H9 (cell line): ENCODE results near the gene PKP1. TPM values are rescaled to one million over a fixed set of nuclear protein-coding genes. Genes with fewer than 3 reads are reported as not detected.
A peak's percentile ranks its signal among the peaks of the same experiment; 100 is the strongest.

ENCODE experiments used
- DNase-seq: peaks from one replicate; pipeline ENCODE4 v3.0.0-alpha.2; 2017
- H2AFZ ChIP-seq: one replicate; pipeline ENCODE4 v1.6.1; 2013; ENCODE audit warnings: mild to moderate bottlenecking, low read length, control low read depth, moderate library complexity
- H2AK5ac ChIP-seq: 2 replicates; pipeline ENCODE4 v1.6.1; 2013; ENCODE audit warnings: low read length, control low read depth, mixed read lengths; ENCODE audit not compliant: insufficient read length
- H2BK120ac ChIP-seq: one replicate; pipeline ENCODE4 v1.6.1; 2013; ENCODE audit warnings: low read depth, mild to moderate bottlenecking, low read length, control low read depth, inconsistent platforms; ENCODE audit not compliant: poor library complexity, severe bottlenecking
- H2BK12ac ChIP-seq: 2 replicates; pipeline ENCODE4 v1.6.1; 2013; ENCODE audit warnings: low read length, control low read depth, mixed read lengths, low read depth; ENCODE audit not compliant: insufficient read length
- H2BK15ac ChIP-seq: 2 replicates; pipeline ENCODE4 v1.6.1; 2013; ENCODE audit warnings: low read depth, low read length, control low read depth
- H2BK20ac ChIP-seq: one replicate; pipeline ENCODE4 v1.6.1; 2013; ENCODE audit warnings: low read depth, mild to moderate bottlenecking, low read length, control low read depth, inconsistent platforms; ENCODE audit not compliant: poor library complexity, severe bottlenecking
- H2BK5ac ChIP-seq: 2 replicates; pipeline ENCODE4 v1.6.1; 2013; ENCODE audit warnings: low read length, control low read depth, mixed read lengths; ENCODE audit not compliant: insufficient read length
- H3K14ac ChIP-seq: 2 replicates; pipeline ENCODE4 v1.6.1; 2013; ENCODE audit warnings: low read length, control low read depth; ENCODE audit not compliant: insufficient read depth
- H3K18ac ChIP-seq: 2 replicates; pipeline ENCODE4 v1.6.1; 2013; ENCODE audit warnings: low read depth, mild to moderate bottlenecking, mixed read lengths, low read length, control low read depth; ENCODE audit not compliant: insufficient read length
- H3K23ac ChIP-seq: 2 replicates; pipeline ENCODE4 v1.6.1; 2013; ENCODE audit warnings: low read length, control low read depth, mixed read lengths, low read depth; ENCODE audit not compliant: insufficient read length
- H3K23me2 ChIP-seq: 2 replicates; pipeline ENCODE4 v1.6.1; 2013; ENCODE audit warnings: low read depth, mild to moderate bottlenecking, mixed read lengths, low read length, control low read depth; ENCODE audit not compliant: insufficient read length, poor library complexity, severe bottlenecking
- H3K27ac ChIP-seq: 2 replicates; pipeline ENCODE4 v1.5.1; 2013; ENCODE audit warnings: low read length, control low read depth, mixed read lengths, low read depth; ENCODE audit not compliant: insufficient read length
- H3K27me3 ChIP-seq: 2 replicates; pipeline ENCODE4 v1.6.1; 2013; ENCODE audit warnings: low read length, control low read depth, inconsistent platforms; ENCODE audit not compliant: insufficient read depth
- H3K4ac ChIP-seq: 2 replicates; pipeline ENCODE4 v1.6.1; 2013; ENCODE audit warnings: low read depth, mild to moderate bottlenecking, control low read depth, inconsistent platforms, low read length, moderate library complexity
- H3K4me1 ChIP-seq: 2 replicates; pipeline ENCODE4 v1.6.1; 2013; ENCODE audit warnings: low read length, control low read depth, inconsistent platforms; ENCODE audit not compliant: insufficient read depth
- H3K4me2 ChIP-seq: 2 replicates; pipeline ENCODE4 v1.6.1; 2013; ENCODE audit warnings: low read length, control low read depth, mixed read lengths; ENCODE audit not compliant: insufficient read length, insufficient read depth
- H3K56ac ChIP-seq: 2 replicates; pipeline ENCODE4 v1.6.1; 2013; ENCODE audit warnings: low read depth, mild to moderate bottlenecking, mixed read lengths, low read length, control low read depth; ENCODE audit not compliant: insufficient read length
- H3K79me1 ChIP-seq: 2 replicates; pipeline ENCODE4 v1.6.1; 2013; ENCODE audit warnings: low read depth, mild to moderate bottlenecking, moderate library complexity, low read length, control low read depth, inconsistent platforms; ENCODE audit not compliant: insufficient read depth, poor library complexity, severe bottlenecking
- H3K79me2 ChIP-seq: 2 replicates; pipeline ENCODE4 v1.6.1; 2013; ENCODE audit warnings: low read length, control low read depth, inconsistent platforms; ENCODE audit not compliant: insufficient read depth
- H3K9ac ChIP-seq: 2 replicates; pipeline ENCODE4 v1.6.1; 2013; ENCODE audit warnings: low read length, control low read depth, mixed read lengths; ENCODE audit not compliant: insufficient read length; ENCODE audit errors: extremely low read depth
- H3K9me3 ChIP-seq: one replicate; pipeline ENCODE4 v1.6.1; 2013; ENCODE audit warnings: low read depth, low read length, inconsistent platforms; ENCODE audit not compliant: control insufficient read depth
- H3T11ph ChIP-seq: one replicate; pipeline ENCODE4 v1.6.1; 2013; ENCODE audit warnings: mild to moderate bottlenecking, low read length, control low read depth, inconsistent platforms
- H4K20me1 ChIP-seq: one replicate; pipeline ENCODE4 v1.6.1; 2013; ENCODE audit not compliant: control insufficient read depth, insufficient read length, insufficient read depth
- H4K5ac ChIP-seq: 2 replicates; pipeline ENCODE4 v1.6.1; 2013; ENCODE audit warnings: low read depth, mild to moderate bottlenecking, mixed read lengths, low read length, control low read depth; ENCODE audit not compliant: insufficient read length
- H4K8ac ChIP-seq: replicated peaks from 2 replicates; pipeline ENCODE4 v1.6.1; 2013; ENCODE audit warnings: low read length, control low read depth, mixed read lengths, low read depth; ENCODE audit not compliant: insufficient read length
- H4K91ac ChIP-seq: 2 replicates; pipeline ENCODE4 v1.6.1; 2013; ENCODE audit warnings: low read depth, mild to moderate bottlenecking, moderate library complexity, mixed read lengths, low read length, control low read depth; ENCODE audit not compliant: insufficient read length
- H3K27ac Mint-ChIP-seq, 3 experiments: 2 replicates in 2 of 3; 3 replicates in 1 of 3; pipeline ENCODE4 v1.8.0; 2020 to 2021; ENCODE audit warnings: mixed read lengths in 3 of 3, mild to moderate bottlenecking in 1 of 3, moderate library complexity in 1 of 3
- H3K27me3 Mint-ChIP-seq: 2 replicates; pipeline ENCODE4 v1.8.0; 2021; ENCODE audit warnings: low read depth, mild to moderate bottlenecking, moderate library complexity, mixed read lengths
- H3K36me3 Mint-ChIP-seq, 3 experiments: 2 replicates in 2 of 3; 3 replicates in 1 of 3; pipeline ENCODE4 v1.8.0; 2020 to 2021; ENCODE audit warnings: low read depth in 3 of 3, mixed read lengths in 3 of 3; ENCODE audit not compliant: insufficient read depth in 1 of 3
- H3K4me1 Mint-ChIP-seq, 2 experiments: 2 replicates each; pipeline ENCODE4 v1.8.0; 2020; ENCODE audit warnings: mixed read lengths in 2 of 2
- H3K4me3 Mint-ChIP-seq, 2 experiments: 2 replicates in 1 of 2; 3 replicates in 1 of 2; pipeline ENCODE4 v1.8.0; 2020 to 2021; ENCODE audit warnings: mild to moderate bottlenecking in 2 of 2, mixed read lengths in 2 of 2, moderate library complexity in 1 of 2
- H3K9me3 Mint-ChIP-seq, 2 experiments: 2 replicates in 1 of 2; 3 replicates in 1 of 2; pipeline ENCODE4 v1.8.0; 2020; ENCODE audit warnings: mild to moderate bottlenecking in 2 of 2, mixed read lengths in 2 of 2, moderate library complexity in 1 of 2
- WGBS: extraction: QIAGEN DNeasy Blood & Tissue Kit; methylation state at CpG from one replicate; pipeline ENCODE4 v1.1.7; 2013; ENCODE audit warnings: missing lambda C conversion rate, low lambda C conversion rate, mixed read lengths; ENCODE audit not compliant: insufficient read length; ENCODE audit errors: extremely low coverage; 5-methylcytosine and 5-hydroxymethylcytosine counted together
- total RNA-seq: library from RNA; stranded (reverse); gene quantifications from 2 replicates; pipeline ENCODE4 v1.2.1, GENCODE V29; 2021
- TF ChIP-seq, protein P1 (sequence below): fragments of 200-600 bp; sonication (generic); conservative IDR thresholded peaks from 3 replicates; pipeline ENCODE4 v1.8.0; 2021; ENCODE audit warnings: antibody characterized with exemption, mild to moderate bottlenecking

Gene PKP1
- total RNA-seq, 1 experiment from 2014 or later, result 0.09 TPM

GRCh38 chr1:201375169-201375568 is 91.9 kb downstream of the PKP1 start:
- Histone ChIP-seq H3K27me3 (no peaks in the 10 kb centered on the region; the same call in 1 of the 2 replicates), H2BK15ac (no peak overlapping the region), H3K14ac (no peak overlapping the region), H3K23me2 (no peaks in the 10 kb centered on the region), H3K9me3 (no peaks in the 10 kb centered on the region), H3K4ac (peak overlapping the region; percentile 60; the same call in 1 of the 2 replicates), H3K27ac (no peak overlapping the region), H4K8ac (no peak overlapping the region), H3K23ac (no peak overlapping the region), H3K4me1 (peaks cover 19% of the 10 kb centered on the region; the same call in 1 of the 2 replicates), H2BK20ac (no peak overlapping the region), H3K4me2 (no peak overlapping the region), H3T11ph (no peak overlapping the region), H3K9ac (no peak overlapping the region), H4K20me1 (no peaks in the 10 kb centered on the region), H2BK120ac (no peak overlapping the region), H4K91ac (no peak overlapping the region), H3K56ac (no peak overlapping the region), H2BK12ac (no peak overlapping the region), H2BK5ac (no peak overlapping the region), H3K18ac (no peak overlapping the region), H3K79me2 (no peaks in the 10 kb centered on the region), H2AFZ (no peak overlapping the region), H3K79me1 (no peaks in the 10 kb centered on the region), H2AK5ac (no peak overlapping the region), H4K5ac (no peak overlapping the region)
- peak overlapping the region in 1 of 3 experiments; percentile 65; a peak in 2 of 7 replicates for H3K27ac Mint-ChIP-seq
- H3K4me1 Mint-ChIP-seq, result peaks cover 67 to 72% of the 10 kb centered on the region in 2 experiments
- H3K36me3 Mint-ChIP-seq, result no peaks in the 10 kb centered on the region
- WGBS, result no CpG with 5 or more reads among the region's 4 CpGs
- peaks cover 12% of the 10 kb centered on the region for H3K27me3 Mint-ChIP-seq
- H3K4me3 Mint-ChIP-seq, result no peak overlapping the region; a peak in 1 of 5 replicates
- TF ChIP-seq, protein P1, sequence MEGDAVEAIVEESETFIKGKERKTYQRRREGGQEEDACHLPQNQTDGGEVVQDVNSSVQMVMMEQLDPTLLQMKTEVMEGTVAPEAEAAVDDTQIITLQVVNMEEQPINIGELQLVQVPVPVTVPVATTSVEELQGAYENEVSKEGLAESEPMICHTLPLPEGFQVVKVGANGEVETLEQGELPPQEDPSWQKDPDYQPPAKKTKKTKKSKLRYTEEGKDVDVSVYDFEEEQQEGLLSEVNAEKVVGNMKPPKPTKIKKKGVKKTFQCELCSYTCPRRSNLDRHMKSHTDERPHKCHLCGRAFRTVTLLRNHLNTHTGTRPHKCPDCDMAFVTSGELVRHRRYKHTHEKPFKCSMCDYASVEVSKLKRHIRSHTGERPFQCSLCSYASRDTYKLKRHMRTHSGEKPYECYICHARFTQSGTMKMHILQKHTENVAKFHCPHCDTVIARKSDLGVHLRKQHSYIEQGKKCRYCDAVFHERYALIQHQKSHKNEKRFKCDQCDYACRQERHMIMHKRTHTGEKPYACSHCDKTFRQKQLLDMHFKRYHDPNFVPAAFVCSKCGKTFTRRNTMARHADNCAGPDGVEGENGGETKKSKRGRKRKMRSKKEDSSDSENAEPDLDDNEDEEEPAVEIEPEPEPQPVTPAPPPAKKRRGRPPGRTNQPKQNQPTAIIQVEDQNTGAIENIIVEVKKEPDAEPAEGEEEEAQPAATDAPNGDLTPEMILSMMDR, result peak; percentile 47
- no peak for DNase-seq
- no peaks in the 10 kb centered on the region for H3K9me3 Mint-ChIP-seq
